ENCODE data around the gene MLLT10. TPM values are rescaled to one million over a fixed set of nuclear protein-coding genes. Genes with fewer than 3 reads are reported as not detected.

The MLLT10 gene
- total RNA-seq, 4 donors from 2014 or later, result 23.5 to 39.7 (median 30.2) TPM

DNA sequence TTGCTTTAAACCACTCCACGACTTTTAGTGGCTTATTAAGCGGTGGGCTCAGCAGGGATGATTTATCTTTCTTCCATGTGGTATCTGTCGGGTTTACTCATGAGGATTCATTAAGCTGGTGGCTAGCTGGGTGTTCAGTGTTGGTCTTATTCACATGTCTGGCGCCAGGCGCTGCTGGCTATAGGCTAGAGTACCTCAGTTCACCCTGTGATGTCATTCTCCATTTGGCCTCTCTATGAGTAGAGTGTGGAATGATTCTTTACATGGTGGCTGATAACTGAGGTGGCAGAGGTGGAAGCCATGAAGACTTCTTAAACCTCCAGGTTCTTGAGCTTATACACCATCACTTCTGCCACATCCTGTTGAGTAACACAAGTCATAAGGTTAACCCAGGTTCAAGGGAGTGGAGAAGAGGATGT, 115.4 kb downstream of the MLLT10 start:
- DNase-seq (ENCODE audit: extremely low spot score), result no peak
- Histone ChIP-seq H3K4me3 (no peak overlapping the region), H3K9me3 (no peaks in the 10 kb centered on the region), H3K36me3 (peaks cover 0 to 6% (median 0%) of the 10 kb centered on the region in 4 donors), H3K4me1 (peaks cover 0 to 9% (median 3%) of the 10 kb centered on the region in 4 donors), H3K27ac (replicated peaks in 1 of 4) (no peak overlapping the region), H3K27me3 (no peaks in the 10 kb centered on the region)
- 91% methylated on average over 5 of the region's 5 CpGs for WGBS
- intact Hi-C loops (cut with DNase I), result no loop called here
- TF ChIP-seq POLR2A (IDR thresholded peaks at IDR 0.05; ENCODE audit: low read depth) (no peak), POLR2AphosphoS5 (IDR thresholded peaks at IDR 0.05) (no peak), EP300 (IDR thresholded peaks at IDR 0.05) (no peak)
- TF ChIP-seq, protein P1, sequence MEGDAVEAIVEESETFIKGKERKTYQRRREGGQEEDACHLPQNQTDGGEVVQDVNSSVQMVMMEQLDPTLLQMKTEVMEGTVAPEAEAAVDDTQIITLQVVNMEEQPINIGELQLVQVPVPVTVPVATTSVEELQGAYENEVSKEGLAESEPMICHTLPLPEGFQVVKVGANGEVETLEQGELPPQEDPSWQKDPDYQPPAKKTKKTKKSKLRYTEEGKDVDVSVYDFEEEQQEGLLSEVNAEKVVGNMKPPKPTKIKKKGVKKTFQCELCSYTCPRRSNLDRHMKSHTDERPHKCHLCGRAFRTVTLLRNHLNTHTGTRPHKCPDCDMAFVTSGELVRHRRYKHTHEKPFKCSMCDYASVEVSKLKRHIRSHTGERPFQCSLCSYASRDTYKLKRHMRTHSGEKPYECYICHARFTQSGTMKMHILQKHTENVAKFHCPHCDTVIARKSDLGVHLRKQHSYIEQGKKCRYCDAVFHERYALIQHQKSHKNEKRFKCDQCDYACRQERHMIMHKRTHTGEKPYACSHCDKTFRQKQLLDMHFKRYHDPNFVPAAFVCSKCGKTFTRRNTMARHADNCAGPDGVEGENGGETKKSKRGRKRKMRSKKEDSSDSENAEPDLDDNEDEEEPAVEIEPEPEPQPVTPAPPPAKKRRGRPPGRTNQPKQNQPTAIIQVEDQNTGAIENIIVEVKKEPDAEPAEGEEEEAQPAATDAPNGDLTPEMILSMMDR (IDR thresholded peaks at IDR 0.05), result no peak

DNA sequence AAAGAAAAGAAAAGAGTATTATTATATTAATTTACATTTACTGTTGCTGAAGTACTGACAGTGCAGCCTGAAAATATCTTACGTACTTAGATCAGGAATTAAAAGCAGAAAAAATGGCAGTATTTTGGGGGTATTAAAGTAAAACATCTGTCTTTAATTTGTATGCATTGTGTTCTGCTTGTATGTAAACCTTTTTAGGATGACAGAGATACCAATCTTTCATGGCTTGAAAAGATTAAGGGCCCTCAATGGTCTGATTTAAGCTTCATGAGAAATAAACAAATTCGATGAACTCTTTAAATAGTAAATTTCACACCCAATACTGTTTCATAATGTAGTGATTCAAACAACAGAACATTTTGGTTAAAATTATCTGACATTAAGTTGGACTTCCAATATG, 116.3 kb downstream of the MLLT10 start:
- H3K4me3 ChIP-seq, result no peak overlapping the region
- TF ChIP-seq, protein P1 (IDR thresholded peaks at IDR 0.05), result no peak
- TF ChIP-seq POLR2AphosphoS5 (IDR thresholded peaks at IDR 0.05), result no peak
- no peak for TF ChIP-seq POLR2A (IDR thresholded peaks at IDR 0.05; ENCODE audit: low read depth)
- TF ChIP-seq EP300 (IDR thresholded peaks at IDR 0.05), result no peak
- DNase-seq (ENCODE audit: extremely low spot score), result no peak
- peaks cover 0 to 11% (median 5%) of the 10 kb centered on the region in 4 donors for H3K4me1 ChIP-seq
- no peaks in the 10 kb centered on the region for H3K27me3 ChIP-seq
- intact Hi-C loops (cut with DNase I), result no loop called here
- 75% methylated on average over 2 of the region's 2 CpGs for WGBS
- H3K36me3 ChIP-seq, result peaks cover 0 to 6% (median 0%) of the 10 kb centered on the region in 4 donors
- no peak overlapping the region for H3K27ac ChIP-seq (replicated peaks in 1 of 4)
- H3K9me3 ChIP-seq, result no peaks in the 10 kb centered on the region

GRCh38 chr10:21655236-21655635, 121.2 kb downstream of the MLLT10 start:
- Histone ChIP-seq H3K4me1 (peaks cover 0 to 4% (median 0%) of the 10 kb centered on the region in 4 donors), H3K9me3 (no peaks in the 10 kb centered on the region), H3K36me3 (peaks cover 0 to 6% (median 0%) of the 10 kb centered on the region in 4 donors), H3K27me3 (no peaks in the 10 kb centered on the region), H3K27ac (replicated peaks in 1 of 4) (no peak overlapping the region), H3K4me3 (no peak overlapping the region)
- 78% methylated on average over 3 of the region's 3 CpGs for WGBS
- intact Hi-C loops (cut with DNase I), result no loop called here
- DNase-seq (ENCODE audit: extremely low spot score), result no peak
- TF ChIP-seq POLR2A (IDR thresholded peaks at IDR 0.05; ENCODE audit: low read depth), result no peak
- TF ChIP-seq, protein P1 (IDR thresholded peaks at IDR 0.05), result no peak
- TF ChIP-seq EP300 (IDR thresholded peaks at IDR 0.05), result no peak
- no peak for TF ChIP-seq POLR2AphosphoS5 (IDR thresholded peaks at IDR 0.05)

DNA sequence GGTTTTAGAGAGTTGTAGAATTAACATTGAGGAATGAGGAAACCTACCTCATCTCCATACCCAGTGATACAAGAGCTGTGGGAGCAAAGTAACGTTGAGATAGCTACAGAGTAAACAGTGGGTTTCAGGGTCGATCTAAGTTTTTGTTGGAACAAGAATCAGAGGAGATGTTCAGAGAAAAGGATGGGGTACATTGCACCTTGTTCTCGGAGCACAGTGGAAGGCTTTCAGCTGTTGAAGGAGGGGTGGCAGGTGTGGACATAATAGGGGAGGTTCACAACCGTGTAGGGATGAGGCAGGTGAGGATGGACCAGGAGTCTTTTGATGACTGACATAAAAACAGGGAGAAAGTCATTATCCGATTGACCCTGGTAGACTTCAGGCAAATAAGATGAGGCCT, 121.7 kb downstream of the MLLT10 start:
- Histone ChIP-seq H3K4me1 (peaks cover 0 to 4% (median 0%) of the 10 kb centered on the region in 4 donors), H3K27me3 (no peaks in the 10 kb centered on the region), H3K9me3 (no peaks in the 10 kb centered on the region), H3K27ac (replicated peaks in 1 of 4) (no peak overlapping the region), H3K36me3 (peaks cover 0 to 6% (median 0%) of the 10 kb centered on the region in 4 donors), H3K4me3 (no peak overlapping the region)
- WGBS, result 95% methylated on average over 5 of the region's 5 CpGs
- DNase-seq (ENCODE audit: extremely low spot score), result no peak
- TF ChIP-seq, protein P1 (IDR thresholded peaks at IDR 0.05), result no peak
- TF ChIP-seq POLR2AphosphoS5 (IDR thresholded peaks at IDR 0.05) (no peak), POLR2A (IDR thresholded peaks at IDR 0.05; ENCODE audit: low read depth) (no peak), EP300 (IDR thresholded peaks at IDR 0.05) (no peak)
- intact Hi-C loops (cut with DNase I), result no loop called here

GRCh38 chr10:21661087-21661486, 127.1 kb downstream of the MLLT10 start:
- WGBS, result 88% methylated on average over 1 of the region's 1 CpG
- DNase-seq (ENCODE audit: extremely low spot score), result no peak
- no peak overlapping the region for H3K4me3 ChIP-seq
- intact Hi-C loops (cut with DNase I), result no loop called here
- H3K4me1 ChIP-seq, result peaks cover 16 to 25% (median 19%) of the 10 kb centered on the region in 4 donors
- no peaks in the 10 kb centered on the region for H3K27me3 ChIP-seq
- H3K27ac ChIP-seq (replicated peaks in 1 of 4), result no peak overlapping the region
- no peaks in the 10 kb centered on the region for H3K36me3 ChIP-seq
- H3K9me3 ChIP-seq, result no peaks in the 10 kb centered on the region
- TF ChIP-seq, protein P1 (IDR thresholded peaks at IDR 0.05), result no peak
- TF ChIP-seq POLR2AphosphoS5 (IDR thresholded peaks at IDR 0.05), result no peak
- no peak for TF ChIP-seq EP300 (IDR thresholded peaks at IDR 0.05)
- no peak for TF ChIP-seq POLR2A (IDR thresholded peaks at IDR 0.05; ENCODE audit: low read depth)

Data from esophagus muscularis mucosa (tissue), 4 donors.